ENCODE results near the gene ZNF385A.

Gene ZNF385A

GRCh38 chr12:54384591-54385041 lies at the start of gene ZNF385A:
TSS of gene ZNF385A (minus strand) at chr12:54384733. CDS start at chr12:54384514, 219 bp downstream.
- DNase-seq: no peak

- DNase-seq: no peak
Observed at GRCh38 chr12:54432815-54433164, 48.3 kb upstream of the ZNF385A start.

GRCh38 chr12:54431911-54432814 lies 47.6 kb upstream of the ZNF385A start:
- DNase-seq: no peak

- no peak for DNase-seq
Observed at GRCh38 chr12:54430471-54431069, 46.0 kb upstream of the ZNF385A start.

GRCh38 chr12:54429014-54429471 lies 44.5 kb upstream of the ZNF385A start:
- DNase-seq: no peak

- DNase-seq: no peak
Observed at GRCh38 chr12:54428050-54429013, 43.8 kb upstream of the ZNF385A start.

- DNase-seq: no peak
Observed at GRCh38 chr12:54427106-54427505, 42.6 kb upstream of the ZNF385A start.

GRCh38 chr12:54426690-54427089 lies 42.2 kb upstream of the ZNF385A start:
- DNase-seq: no peak

- DNase-seq: no peak
Observed at GRCh38 chr12:54425702-54426101, 41.2 kb upstream of the ZNF385A start.

GRCh38 chr12:54424224-54424623 lies 39.7 kb upstream of the ZNF385A start:
- no peak for DNase-seq

GRCh38 chr12:54423816-54424150 lies 39.2 kb upstream of the ZNF385A start:
- no peak for DNase-seq

GRCh38 chr12:54421879-54422250 lies 37.3 kb upstream of the ZNF385A start:
- no peak for DNase-seq

GRCh38 chr12:54421175-54421878 lies 36.8 kb upstream of the ZNF385A start:
- no peak for DNase-seq

GRCh38 chr12:54420766-54421144 lies 36.2 kb upstream of the ZNF385A start:
- DNase-seq: no peak

GRCh38 chr12:54419088-54419887 lies 34.8 kb upstream of the ZNF385A start, which contains the start of gene ITGA5:
TSS of gene ITGA5 (minus strand) at chr12:54419266. CDS start at chr12:54419198, 68 bp downstream.
- DNase-seq: no peak

- DNase-seq: no peak
Observed at GRCh38 chr12:54418441-54419087, 34.0 kb upstream of the ZNF385A start.

GRCh38 chr12:54417712-54418440 lies 33.3 kb upstream of the ZNF385A start:
- no peak for DNase-seq

- no peak for DNase-seq
Observed at GRCh38 chr12:54416687-54417603, 32.4 kb upstream of the ZNF385A start.
